GM12873 (cell line): ENCODE measurements around the gene FPR3.

Source experiments
- CTCF ChIP-seq: IDR thresholded peaks from 2 replicates; pipeline ENCODE4 v1.5.1; 2012; ENCODE audit warnings: low read depth, mild to moderate bottlenecking, moderate library complexity, low read length, control low read depth; ENCODE audit not compliant: insufficient read depth; ENCODE audit errors: missing control alignments

The FPR3 gene

GRCh38 chr19:51784922-51785690 lies 9.9 kb upstream of the FPR3 start:
- TF ChIP-seq CTCF, result no peak

GRCh38 chr19:51786646-51787494 lies 8.1 kb upstream of the FPR3 start:
- TF ChIP-seq CTCF, result no peak

GRCh38 chr19:51788029-51788428 lies 6.9 kb upstream of the FPR3 start:
- TF ChIP-seq CTCF, result no peak

- no peak for TF ChIP-seq CTCF
Measured at GRCh38 chr19:51789061-51789795, 5.7 kb upstream of the FPR3 start.

- no peak for TF ChIP-seq CTCF
Measured at GRCh38 chr19:51792932-51793331, 2.0 kb upstream of the FPR3 start.

GRCh38 chr19:51793994-51794393 lies 963 bp upstream of the FPR3 start:
- TF ChIP-seq CTCF, result no peak

GRCh38 chr19:51796195-51796679 lies 1.3 kb downstream of the FPR3 start:
- TF ChIP-seq CTCF, result no peak
